GM12892 (cell line): Measurements from ENCODE around the gene ATG16L1.

Source experiments
- POLR2A ChIP-seq: IDR thresholded peaks from 2 replicates; pipeline ENCODE4 v1.6.1; 2011; ENCODE audit warnings: low read depth, low read length, control low read depth
- POLR2AphosphoS5 ChIP-seq: IDR thresholded peaks from 2 replicates; pipeline ENCODE4 v1.6.1; 2011; ENCODE audit warnings: low read depth, low read length, control low read depth

GRCh38 chr2:233209533-233210171 lies 41.8 kb upstream of the ATG16L1 start:
- TF ChIP-seq POLR2AphosphoS5 = no peak
- no peak for TF ChIP-seq POLR2A
